A673 (cell line): Measurements from ENCODE around the gene PKNOX2.

ENCODE experiments used
- CTCF ChIP-seq: fragments of 300-800, 200-600 bp; sonication (generic); conservative IDR thresholded peaks from 2 replicates; pipeline ENCODE4 v1.5.1; 2017; ENCODE audit warnings: low read depth, mild to moderate bottlenecking, antibody characterized with exemption, low read length, moderate library complexity, mixed read lengths
- EZH2 ChIP-seq: fragments of 200-600 bp; sonication (generic); IDR thresholded peaks from 2 replicates; pipeline ENCODE4 v1.6.1; 2017; ENCODE audit warnings: borderline replicate concordance, low read depth, mild to moderate bottlenecking, mixed read lengths, antibody characterized with exemption, low read length; ENCODE audit not compliant: poor library complexity, severe bottlenecking

GRCh38 chr11:125314276-125315078 lies 149.9 kb downstream of the PKNOX2 start:
- TF ChIP-seq CTCF (no peak), EZH2 (no peak)
